Right ventricle myocardium inferior (tissue), 1 donor: ENCODE data around the gene UMAD1. TPM values are rescaled to one million over a fixed set of nuclear protein-coding genes. Genes with fewer than 3 reads are reported as not detected.
A peak's percentile ranks its signal among the peaks of the same experiment; 100 is the strongest.

ENCODE experiments used
- ATAC-seq: fragments of 200-7000 bp; cut with Tn5 transposase; one replicate; pipeline ENCODE4 v1.9.1; 2020; ENCODE audit warnings: mild to moderate bottlenecking, moderate library complexity
- DNase-seq: peaks from one replicate; pipeline ENCODE4 v3.0.0; 2021; ENCODE audit errors: missing footprints
- intact Hi-C: fragments of 100-400 bp; cut with DNase I; formaldehyde crosslinking; loops from one replicate; pipeline ENCODE4 v1.11.0; 2022
- total RNA-seq: library from RNA; stranded (reverse); fragmentation: NEBNext Ultra II Directional; extraction: Animal tissue kit (Norgen Biotek cat#: 25700); gene quantifications from one replicate; pipeline ENCODE4 v1.2.1, GENCODE V29; 2021
- donor health status: DM: no; HTN: yes; CAD: no; lungs with severe emphysema.

UMAD1 gene
- total RNA-seq, 1 donor from 2014 or later = 13.3 TPM

DNA sequence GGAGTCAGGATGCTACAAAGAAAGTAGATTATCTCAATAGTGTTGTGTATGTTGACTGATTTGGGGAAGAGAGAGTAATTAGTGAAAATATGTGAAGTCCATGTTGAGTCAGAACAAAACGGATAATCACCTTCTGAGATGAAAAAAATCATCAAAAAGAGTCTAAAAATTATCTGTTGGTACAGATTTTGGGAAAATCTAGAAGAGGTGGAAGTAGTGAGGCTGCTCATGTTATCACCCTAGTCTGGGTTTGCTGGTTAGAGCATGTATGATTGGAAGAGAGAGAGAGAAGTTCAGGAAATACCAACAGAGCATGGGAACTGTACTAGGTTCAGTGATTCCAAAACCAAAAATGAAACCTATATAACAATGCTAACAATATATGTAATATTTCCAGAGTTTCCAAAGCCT is 65.6 kb downstream of the UMAD1 start:
- DNase-seq (no peak), ATAC-seq (no peak)
- intact Hi-C loops = no loop called here

DNA sequence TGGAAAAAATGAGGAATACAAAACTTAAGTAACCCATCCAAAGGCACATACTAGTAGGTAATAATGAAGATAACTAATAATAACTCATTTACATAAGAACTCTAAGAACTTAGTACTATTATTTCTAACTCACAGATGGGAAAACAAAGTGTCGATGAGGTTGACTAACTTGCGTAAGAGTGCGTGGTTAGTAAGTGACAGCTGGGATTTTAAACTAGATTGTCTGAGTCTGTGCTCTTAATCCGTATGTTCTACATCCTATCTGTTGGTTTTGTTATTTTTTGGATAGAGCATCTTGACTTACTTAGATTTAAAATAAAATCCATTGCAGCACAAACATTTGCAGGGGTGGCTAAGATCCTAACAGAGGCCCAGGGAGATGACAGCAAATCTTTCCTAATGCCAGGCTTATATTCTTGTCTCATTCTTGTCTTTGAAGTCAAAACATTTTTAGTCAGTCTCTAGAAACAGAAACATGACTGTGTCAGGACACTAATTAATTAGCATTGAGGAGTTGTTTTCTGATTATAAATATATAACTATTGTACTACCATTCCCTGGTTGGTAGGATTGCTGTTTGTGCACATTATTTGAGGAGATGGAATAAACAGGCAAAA is 66.1 kb downstream of the UMAD1 start:
- ATAC-seq = no peak

DNA sequence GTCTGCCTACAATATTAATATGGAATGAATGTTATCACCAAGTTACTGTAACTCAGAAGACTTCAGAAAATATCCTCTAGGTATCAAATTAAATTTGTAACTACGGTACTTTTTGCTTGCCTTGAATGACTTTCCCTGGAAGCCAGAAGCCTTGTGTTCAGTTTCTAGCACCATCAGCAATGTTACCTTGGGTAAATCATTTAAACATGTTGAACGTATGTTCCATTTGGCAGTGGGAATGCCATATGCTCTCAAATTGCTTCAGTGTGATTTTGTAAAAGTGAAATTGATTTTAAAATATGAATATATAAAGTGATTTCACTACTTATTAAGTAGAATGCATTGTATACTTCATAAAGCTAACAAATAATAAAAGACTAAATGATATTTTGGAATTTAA is 66.7 kb downstream of the UMAD1 start:
- no peak for ATAC-seq
- intact Hi-C loops = no loop called here
- DNase-seq = no peak

More for the DNA sequence above, 66.1 kb downstream of the UMAD1 start:
- DNase-seq = no peak
- intact Hi-C loops = no loop called here

DNA sequence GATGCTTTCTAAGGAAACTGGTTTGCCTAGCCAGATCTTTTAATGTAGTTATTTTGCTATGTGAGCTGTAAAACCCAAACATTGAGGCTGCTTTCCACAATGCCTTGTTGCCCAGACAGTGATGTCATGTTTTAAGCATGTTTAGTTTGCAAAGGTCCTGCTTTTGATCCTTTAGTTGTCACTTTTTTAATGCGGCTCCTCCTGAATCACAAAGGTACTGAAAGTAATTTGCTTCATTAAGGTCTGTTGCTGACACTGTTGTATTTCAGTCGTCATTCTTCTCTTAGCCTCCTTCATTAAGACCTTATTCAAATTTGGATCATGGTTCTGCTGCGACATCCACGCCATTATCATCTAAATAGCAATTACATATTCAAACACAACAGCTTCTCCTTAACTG is 67.3 kb downstream of the UMAD1 start:
- ATAC-seq (no peak), DNase-seq (no peak)
- intact Hi-C loops = no loop called here

DNA sequence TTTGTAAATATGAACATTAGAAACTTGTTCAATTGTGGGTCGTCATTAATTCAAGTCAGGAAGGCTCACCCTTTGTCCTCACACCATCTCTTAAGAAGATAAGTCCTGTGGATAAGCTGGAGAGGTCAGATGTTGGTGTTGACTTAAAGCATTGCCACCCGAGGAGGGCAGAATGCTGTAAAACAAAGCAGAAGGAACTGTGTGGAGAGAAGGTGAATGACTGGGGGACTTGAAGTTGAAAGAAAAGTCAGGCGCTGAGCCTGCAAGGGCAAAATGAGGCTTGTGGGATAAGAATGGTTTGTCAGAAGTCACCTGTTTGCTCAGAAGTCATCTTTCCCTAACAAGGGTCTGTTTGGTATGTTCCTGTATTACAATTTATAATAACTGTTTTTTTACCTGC is 68.7 kb downstream of the UMAD1 start:
- no peak for DNase-seq
- no peak for ATAC-seq
- intact Hi-C loops = no loop called here

DNA sequence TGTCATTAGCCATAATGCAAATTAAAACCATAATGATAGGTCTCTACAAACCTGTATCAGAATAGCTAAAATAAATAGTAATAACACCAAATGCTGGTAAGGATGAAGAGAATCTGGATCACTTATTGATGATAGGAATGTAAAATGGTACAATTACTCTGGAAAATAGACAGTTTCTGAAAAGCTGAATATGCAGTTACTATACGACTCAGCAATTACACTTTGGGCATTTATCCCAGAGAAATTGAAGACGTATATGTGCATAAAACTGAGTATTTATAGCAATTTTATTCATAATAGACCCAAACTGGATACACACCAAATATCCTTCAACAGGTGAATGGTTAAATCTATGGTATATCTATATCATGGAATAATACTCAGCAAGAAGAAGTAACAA is 69.9 kb downstream of the UMAD1 start:
- ATAC-seq = no peak
- intact Hi-C loops = no loop called here

DNA sequence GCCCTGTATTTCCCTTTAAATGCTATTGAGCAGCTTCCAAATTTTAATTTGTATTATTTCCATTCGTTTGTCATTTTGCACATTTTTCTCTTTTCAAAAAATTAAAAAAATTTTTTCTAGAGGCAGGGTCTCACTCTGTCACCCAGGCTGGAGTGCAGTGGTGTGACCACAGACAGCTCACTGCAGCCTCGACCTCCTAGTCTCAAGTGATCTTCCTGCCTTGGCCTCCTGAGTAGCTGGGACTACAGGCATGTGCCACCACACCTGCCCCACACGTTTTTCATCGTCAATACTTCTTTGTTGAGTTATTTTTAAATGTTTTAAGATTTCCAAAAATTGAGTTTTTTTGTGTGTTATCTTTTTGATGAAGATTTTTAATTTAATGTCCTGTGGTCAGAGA is 73.2 kb downstream of the UMAD1 start:
- intact Hi-C loops = no loop called here
- no peak for DNase-seq
- ATAC-seq = no peak

More for the DNA sequence above, 69.9 kb downstream of the UMAD1 start:
- DNase-seq = no peak

DNA sequence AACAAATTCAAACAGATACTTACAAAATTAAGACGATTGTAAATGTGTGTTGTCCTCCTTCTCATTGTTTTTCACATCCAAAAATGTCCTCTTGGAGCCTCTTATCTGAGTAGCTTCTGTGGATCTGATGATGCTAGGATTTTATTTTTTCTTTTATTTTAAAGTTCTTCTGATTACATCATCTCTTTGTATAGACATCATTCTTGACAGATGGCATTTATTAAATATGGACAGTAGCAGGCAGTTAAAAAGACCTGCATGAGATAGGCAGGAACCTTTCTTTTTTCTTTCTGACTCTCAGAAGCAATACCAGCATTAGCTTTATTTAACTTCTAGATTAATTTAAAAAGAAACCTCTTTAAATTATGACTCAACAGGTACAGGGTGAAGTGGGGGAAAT is 77.9 kb downstream of the UMAD1 start, which contains the start of gene RPA3:
RPA3 (minus strand) TSS at position 116 of the 400 bp plus-strand sequence. CDS start 78,189 bp downstream, outside the sequence.
- intact Hi-C loops = no loop called here
- ATAC-seq (no peak), DNase-seq (no peak)

DNA sequence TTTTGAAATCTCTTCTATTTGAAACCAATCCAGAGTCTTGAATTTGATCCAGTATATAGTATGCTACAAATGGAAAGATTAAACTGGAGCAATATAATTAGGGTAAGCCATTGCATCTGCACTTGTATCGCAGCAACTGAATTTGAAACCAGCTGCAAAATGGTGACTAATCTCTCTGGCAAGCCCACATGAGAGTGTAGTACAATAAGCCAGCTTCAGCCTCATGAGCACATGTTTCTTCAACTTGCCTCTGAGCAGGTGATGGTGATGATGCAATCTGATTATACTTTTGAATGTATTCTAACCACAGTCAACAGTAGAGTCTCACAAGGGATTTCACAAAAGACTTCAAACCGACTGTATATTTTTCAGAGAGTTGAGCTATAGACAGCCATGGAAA is 78.7 kb downstream of the UMAD1 start:
- DNase-seq (no peak), ATAC-seq (peak; percentile 60)
- intact Hi-C loops = no loop called here

DNA sequence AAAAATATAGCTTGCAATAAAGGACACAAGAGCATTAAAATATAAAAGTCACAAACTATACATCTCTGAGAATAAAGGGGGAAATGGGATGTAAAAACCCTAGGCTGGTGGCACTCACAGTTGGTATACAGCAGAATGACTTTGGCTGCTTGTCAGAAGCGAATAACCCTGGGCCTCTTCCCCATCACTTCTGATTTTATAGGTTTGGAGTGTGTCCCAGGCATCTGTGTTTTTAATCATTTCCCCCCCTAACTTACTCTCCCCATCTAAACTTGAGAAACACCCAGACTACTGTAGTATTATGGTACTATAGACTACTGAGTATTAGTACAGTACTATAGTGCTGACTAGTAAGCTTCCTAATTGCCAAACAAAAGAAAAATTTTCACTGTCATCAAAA is 79.6 kb downstream of the UMAD1 start:
- no peak for DNase-seq
- intact Hi-C loops = no loop called here
- no peak for ATAC-seq

DNA sequence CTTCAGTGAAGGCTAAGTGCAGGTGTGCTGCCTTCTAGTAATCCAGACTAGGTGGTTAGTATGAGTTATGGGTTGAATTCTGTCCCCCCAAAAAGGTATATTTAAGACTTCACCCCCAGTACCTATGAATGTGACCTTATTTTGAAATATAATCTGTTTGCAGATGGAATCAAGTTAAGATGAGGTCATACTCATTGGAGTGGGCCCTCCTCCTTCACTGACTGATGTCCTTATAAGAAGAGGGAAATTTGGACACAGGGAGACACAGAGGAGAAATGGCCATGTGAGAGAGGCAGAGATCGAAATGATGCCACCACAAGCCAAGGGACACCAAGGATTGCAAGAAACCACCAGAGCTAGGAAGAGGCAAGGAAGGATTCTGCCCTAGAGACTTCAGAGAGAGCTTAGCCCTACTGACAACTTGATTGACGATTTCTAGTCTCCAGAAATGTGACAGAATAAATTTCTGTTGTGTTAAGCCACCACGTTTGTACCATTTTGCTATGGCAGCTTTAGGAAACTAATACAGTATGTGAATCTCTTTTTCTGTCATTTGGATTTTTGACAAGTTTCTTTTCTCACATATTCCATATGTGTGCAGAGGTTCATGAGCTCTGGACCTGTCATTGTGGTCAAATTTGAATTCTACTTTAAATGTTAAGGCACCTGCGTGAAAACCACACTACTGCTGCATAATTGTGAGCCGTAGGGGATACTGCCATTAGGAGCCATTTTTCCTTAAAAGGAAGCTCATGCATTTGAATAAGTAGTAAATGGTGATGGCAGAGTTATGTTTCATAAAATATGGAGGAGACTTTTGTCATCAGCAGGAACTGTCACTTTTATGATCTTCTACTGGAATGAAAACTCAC is 80.4 kb downstream of the UMAD1 start:
- DNase-seq = no peak
- ATAC-seq = no peak
- intact Hi-C loops = no loop called here

DNA sequence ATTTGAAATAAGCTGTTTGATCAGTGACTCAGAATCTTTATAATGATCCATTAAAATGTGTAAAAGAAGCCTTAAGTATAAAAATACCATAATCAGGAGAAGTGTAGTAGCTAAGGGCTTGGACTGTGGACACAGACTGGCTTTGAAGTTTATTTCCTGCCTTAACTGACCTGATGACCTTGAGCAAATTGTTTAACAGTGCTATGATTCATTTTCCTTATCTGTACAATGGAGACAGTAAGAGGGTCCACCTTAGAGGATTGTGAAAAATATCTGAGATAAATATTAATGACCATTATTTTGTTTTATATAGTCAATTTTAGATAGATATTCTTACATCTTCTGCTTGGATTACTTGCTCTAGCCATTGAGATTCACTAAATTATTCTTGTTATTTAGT is 91.2 kb downstream of the UMAD1 start:
- intact Hi-C loops = no loop called here
- ATAC-seq (no peak), DNase-seq (no peak)

DNA sequence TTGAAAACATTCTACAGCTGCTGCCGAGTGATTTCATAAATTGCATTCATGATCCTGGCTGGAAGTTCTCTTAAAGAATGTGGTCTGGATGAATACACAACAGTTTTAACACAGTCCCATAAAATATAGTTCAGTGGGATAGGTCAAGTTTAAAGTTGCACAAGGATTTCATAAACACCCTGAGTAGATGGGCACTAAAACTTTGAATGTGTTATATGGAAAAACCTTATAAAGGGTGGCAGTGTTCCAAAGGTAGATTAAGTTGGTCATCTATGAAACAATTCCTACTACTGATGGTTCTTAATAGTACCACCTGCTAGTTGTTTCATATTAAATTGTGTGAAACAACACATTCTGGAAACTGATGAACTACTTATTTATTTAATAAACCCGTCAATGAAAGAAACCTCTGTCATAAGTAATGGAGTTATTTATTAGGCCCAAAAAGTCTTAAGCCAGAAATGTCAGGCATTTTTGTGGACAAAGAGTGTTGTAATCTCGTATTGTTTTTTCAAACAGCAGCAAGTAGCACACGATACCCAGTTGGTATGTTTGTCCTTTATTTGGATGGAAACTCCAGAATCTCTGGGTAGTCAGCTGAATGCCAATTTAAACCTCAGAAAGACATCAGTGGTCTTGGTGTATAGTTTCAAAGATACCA is 92.2 kb downstream of the UMAD1 start:
- DNase-seq = no peak
- intact Hi-C loops = no loop called here
- no peak for ATAC-seq

DNA sequence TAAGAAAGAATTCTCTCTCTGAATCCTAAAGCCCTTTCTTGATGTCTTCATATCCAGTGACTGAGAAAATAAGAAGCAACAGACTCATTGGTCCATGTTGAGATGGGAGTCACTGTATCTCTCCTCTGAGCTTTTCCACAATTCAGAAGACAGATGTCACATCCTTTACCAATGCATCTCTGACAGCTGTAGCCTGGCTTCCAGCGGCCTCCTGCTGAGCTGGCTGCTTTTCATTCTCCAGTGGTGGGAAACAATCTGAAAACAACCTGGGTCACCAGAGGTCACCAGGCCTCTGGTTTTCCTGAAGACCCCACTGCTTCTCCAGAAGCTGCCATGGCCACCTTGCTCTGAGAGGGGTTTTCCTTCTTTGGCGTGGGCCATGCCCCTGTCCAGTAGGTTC is 96.1 kb downstream of the UMAD1 start:
- intact Hi-C loops = no loop called here
- ATAC-seq = no peak
- DNase-seq = no peak

DNA sequence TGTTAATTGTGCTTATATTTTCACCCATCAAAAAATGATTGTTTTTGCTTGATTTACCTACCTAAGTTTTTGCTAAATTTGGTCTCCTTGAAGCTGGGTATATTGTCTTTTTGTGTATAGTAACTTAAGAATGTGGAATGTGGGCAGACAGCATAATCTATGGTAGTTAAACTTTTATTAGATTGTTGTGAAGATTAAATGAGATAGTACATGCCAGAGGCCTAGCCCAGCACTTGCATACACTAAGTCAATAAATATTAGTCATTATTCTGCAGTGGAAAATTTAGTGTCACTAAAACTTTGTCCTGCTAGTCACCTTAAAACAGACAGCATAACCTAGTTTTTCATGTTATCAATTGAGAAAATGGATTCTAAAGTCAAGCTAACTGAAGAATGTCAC is 97.1 kb downstream of the UMAD1 start:
- DNase-seq (no peak), ATAC-seq (no peak)
- intact Hi-C loops = no loop called here

DNA sequence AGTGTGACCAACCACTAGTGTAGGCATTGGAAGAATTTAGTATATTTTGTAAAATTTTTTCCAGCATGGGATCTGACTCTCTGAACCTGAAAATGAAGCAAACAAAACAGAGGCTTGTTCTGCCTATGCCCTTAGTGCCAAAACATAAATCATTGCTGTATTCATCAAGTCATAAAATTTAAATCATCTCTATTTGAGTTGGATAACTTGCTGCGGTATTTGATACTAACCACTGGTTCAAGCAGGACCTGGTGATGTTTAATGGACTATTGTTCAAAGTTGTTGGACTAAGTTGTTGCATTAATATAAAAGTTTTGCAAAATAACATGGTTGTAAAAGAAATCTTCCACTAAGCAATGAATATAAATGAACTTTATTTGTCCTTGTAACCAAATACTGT is 97.6 kb downstream of the UMAD1 start:
- ATAC-seq = no peak

DNA sequence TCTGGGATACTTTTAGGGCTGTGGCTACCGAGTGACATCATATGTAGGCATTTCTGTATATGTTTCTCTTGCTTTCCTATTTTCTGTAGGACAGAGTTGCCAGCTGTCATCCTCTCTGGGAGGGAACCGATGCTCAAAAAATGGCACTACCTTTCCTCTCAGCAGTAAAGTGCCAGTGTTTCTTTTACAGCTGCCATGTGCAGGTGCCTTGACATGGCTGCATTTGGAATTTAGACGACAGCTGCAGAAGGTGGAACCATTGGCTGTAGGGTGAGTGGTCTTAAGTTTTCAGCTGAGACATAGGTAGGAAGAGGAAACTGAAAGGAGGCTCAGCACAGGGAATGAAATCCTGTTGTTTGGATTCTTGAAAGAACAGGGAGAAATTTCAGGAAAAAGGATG is 98.1 kb downstream of the UMAD1 start:
- intact Hi-C loops = no loop called here
- ATAC-seq (no peak), DNase-seq (no peak)

More for the DNA sequence above, 97.6 kb downstream of the UMAD1 start:
- no peak for DNase-seq
- intact Hi-C loops = no loop called here

DNA sequence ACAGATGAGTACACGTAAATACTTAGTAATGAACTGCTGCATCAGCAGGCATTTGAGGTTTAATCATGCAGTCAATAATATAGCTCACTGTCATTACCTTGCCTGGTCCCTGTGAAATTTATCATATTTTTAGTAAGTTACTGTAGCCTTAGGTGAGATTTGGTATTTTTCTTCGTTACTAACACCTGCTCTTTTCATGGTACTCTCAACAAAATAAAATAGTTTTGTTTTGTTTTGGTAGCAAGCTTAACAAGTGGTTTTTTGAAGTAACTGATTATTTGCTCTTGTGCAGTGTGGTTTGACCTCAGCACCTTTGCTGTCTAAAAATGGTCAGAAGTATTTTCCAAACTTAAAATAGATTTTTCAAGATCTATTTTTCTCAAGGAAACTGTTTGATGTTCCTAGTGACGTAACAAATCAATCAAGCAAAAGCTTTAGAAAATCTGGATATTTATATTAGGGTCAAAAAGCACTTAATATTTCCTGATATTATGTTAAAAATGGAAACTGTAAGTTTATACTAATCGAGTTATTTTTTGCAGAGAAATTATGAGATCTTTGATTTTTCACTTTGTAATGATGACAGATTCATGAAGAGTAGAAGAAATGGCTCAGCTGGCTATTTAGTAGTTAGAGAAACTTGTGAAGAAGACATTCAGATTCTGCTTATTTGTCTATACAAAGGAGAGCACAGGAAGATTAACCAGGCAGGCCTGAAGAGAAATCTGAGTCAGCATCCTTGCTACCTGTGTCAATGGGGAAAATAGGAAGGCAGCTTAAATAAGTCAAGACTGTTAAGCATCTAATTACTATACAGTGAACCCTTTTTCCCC is 98.9 kb downstream of the UMAD1 start:
- intact Hi-C loops = no loop called here

DNA sequence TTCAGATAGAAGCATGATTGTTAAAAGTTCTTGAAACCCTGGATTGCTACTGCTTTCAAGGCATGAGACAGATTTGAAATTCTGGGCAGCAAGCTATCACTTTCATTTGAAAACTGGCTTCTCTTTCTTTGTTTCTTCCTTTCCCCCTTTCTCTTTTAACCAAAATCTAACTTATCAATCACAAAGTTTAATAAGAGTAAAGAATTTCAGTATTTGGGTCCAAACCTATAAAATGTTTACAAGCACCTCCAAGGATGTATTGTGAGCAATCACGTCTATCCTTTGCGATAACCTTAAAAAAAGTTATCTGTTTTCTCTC is 99.4 kb downstream of the UMAD1 start:
- intact Hi-C loops = no loop called here
- DNase-seq = no peak
- ATAC-seq = no peak

More for the DNA sequence above, 98.9 kb downstream of the UMAD1 start:
- ATAC-seq = no peak
- no peak for DNase-seq
